ENCODE measurements around the gene LCA5. TPM values are rescaled to one million over a fixed set of nuclear protein-coding genes. Genes with fewer than 3 reads are reported as not detected.
"Not testable (repeated sequence)": the region's sequence is repeated elsewhere in the genome, so short reads cannot be mapped to it uniquely, and the experiment has no call there.

LCA5 gene
- total RNA-seq, 1 donor from 2014 or later = 1.8 TPM

DNA sequence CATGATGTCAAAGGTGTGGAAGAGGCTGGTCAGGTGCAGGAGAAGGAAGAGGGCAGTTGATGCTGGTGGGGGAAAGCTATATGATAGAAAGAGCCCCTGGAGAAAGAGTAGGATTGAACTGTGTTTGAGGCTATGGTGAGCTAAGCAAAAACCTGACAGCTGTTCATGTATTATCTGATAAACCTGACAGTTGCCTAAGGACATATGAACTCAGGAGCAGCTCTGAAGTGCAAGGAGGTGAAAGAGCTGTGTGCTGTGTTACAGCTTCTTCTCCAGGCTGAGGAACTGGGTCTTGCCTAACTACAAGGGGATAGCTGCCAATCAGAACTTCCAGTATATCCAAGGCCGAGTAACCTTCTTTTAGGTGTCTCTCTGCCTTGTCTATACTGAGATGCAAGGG, 81.8 kb downstream of the LCA5 start:
- Histone ChIP-seq H3K4me3 (no peak overlapping the region), H3K27ac (replicated peaks) (no peak overlapping the region), H3K9me3 (replicated peaks) (no peaks in the 10 kb centered on the region), H3K36me3 (no peaks in the 10 kb centered on the region), H3K4me1 (no peaks in the 10 kb centered on the region), H3K27me3 (ENCODE audit: low read depth) (no peaks in the 10 kb centered on the region)
- no peak for DNase-seq
- intact Hi-C loops (cut with micrococcal nuclease) = no loop called here
- TF ChIP-seq, protein P1, sequence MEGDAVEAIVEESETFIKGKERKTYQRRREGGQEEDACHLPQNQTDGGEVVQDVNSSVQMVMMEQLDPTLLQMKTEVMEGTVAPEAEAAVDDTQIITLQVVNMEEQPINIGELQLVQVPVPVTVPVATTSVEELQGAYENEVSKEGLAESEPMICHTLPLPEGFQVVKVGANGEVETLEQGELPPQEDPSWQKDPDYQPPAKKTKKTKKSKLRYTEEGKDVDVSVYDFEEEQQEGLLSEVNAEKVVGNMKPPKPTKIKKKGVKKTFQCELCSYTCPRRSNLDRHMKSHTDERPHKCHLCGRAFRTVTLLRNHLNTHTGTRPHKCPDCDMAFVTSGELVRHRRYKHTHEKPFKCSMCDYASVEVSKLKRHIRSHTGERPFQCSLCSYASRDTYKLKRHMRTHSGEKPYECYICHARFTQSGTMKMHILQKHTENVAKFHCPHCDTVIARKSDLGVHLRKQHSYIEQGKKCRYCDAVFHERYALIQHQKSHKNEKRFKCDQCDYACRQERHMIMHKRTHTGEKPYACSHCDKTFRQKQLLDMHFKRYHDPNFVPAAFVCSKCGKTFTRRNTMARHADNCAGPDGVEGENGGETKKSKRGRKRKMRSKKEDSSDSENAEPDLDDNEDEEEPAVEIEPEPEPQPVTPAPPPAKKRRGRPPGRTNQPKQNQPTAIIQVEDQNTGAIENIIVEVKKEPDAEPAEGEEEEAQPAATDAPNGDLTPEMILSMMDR (IDR thresholded peaks at IDR 0.05; ENCODE audit: borderline replicate concordance) = no peak

DNA sequence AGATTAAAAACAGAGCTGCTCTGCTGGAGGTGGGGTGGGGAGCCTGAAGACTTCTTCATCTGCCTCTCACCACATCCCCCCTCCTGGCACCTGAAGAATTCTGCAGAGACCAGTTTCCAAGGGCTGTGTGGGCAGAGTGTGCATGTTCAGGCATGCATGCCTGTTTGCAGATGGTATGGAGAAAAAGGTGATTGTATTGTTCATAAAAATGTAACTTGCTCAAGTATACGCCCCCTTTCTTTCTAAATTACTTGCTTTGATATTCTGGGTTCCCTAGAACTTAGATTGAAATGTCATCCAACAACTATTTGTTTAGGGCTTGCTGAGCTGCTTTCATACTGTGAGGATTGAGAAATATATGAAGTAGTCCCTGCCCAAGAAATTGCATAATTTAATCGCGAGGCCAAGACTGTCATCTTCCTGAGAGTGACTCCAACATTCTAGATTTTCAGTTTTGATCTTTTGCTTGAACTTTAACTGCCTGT, 83.6 kb downstream of the LCA5 start:
- intact Hi-C loops (cut with micrococcal nuclease) = no loop called here
- no peak for DNase-seq
- TF ChIP-seq, protein P1 (IDR thresholded peaks at IDR 0.05; ENCODE audit: borderline replicate concordance) = no peak
- Histone ChIP-seq H3K4me1 (no peaks in the 10 kb centered on the region), H3K27me3 (ENCODE audit: low read depth) (no peaks in the 10 kb centered on the region), H3K4me3 (no peak overlapping the region), H3K27ac (replicated peaks) (no peak overlapping the region), H3K9me3 (replicated peaks) (no peaks in the 10 kb centered on the region), H3K36me3 (no peaks in the 10 kb centered on the region)

GRCh38 chr6:79450984-79451383, 86.2 kb downstream of the LCA5 start:
- DNase-seq = no peak
- TF ChIP-seq, protein P1 (IDR thresholded peaks at IDR 0.05; ENCODE audit: borderline replicate concordance) = no peak
- no peak overlapping the region for H3K4me3 ChIP-seq
- no peaks in the 10 kb centered on the region for H3K9me3 ChIP-seq (replicated peaks)
- no peaks in the 10 kb centered on the region for H3K4me1 ChIP-seq
- no peaks in the 10 kb centered on the region for H3K36me3 ChIP-seq
- no peak overlapping the region for H3K27ac ChIP-seq (replicated peaks)
- no peaks in the 10 kb centered on the region for H3K27me3 ChIP-seq (ENCODE audit: low read depth)
- intact Hi-C loops (cut with micrococcal nuclease) = no loop called here

DNA sequence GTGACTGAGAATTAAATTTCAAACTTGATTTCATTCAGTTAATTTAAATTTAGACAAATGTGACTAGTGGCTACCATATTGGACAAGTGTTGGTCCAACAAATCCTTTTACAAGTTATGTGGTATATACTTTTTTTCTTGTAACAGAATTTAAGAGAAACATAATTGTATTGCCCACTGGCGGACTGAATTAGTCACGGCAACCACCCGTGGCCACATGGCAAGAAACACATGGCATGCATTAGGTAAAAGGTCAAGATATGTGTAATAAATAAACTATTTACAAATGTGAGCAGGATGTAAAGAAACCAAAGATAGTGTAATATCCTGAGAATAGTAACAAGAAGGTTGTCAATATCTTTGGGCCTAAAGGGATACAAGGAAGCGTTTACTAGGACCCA, 91.2 kb downstream of the LCA5 start:
- TF ChIP-seq, protein P1 (IDR thresholded peaks at IDR 0.05; ENCODE audit: borderline replicate concordance) = no peak
- Histone ChIP-seq H3K27ac (replicated peaks) (no peak overlapping the region), H3K4me3 (no peak overlapping the region), H3K4me1 (no peaks in the 10 kb centered on the region), H3K9me3 (replicated peaks) (peaks cover 16% of the 10 kb centered on the region), H3K36me3 (no peaks in the 10 kb centered on the region), H3K27me3 (ENCODE audit: low read depth) (no peaks in the 10 kb centered on the region)
- DNase-seq = no peak
- intact Hi-C loops (cut with micrococcal nuclease) = no loop called here

DNA sequence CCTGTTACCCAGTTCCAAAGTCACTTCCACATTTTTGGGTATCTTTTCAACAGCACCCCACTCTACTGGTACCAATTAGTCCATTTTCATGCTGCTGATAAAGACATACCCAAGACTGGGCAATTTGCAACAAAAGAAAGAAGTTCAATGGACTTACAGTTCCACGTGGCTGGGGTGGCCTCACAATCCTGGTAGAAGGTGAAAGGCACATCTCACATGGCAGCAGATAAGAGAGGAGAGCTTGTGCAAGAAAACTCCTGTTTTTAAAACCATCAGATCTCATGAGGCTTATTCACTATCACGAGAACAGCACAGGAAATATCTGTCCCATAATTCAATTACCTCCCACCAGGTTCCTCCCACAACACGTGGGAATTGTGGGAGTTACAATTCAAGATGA, 93.4 kb downstream of the LCA5 start:
- H3K27ac ChIP-seq (replicated peaks); H3K4me1 ChIP-seq; H3K27me3 ChIP-seq (ENCODE audit: low read depth); H3K4me3 ChIP-seq; H3K36me3 ChIP-seq; intact Hi-C loops (cut with micrococcal nuclease); DNase-seq: not testable (repeated sequence)
- peaks cover 17% of the 10 kb centered on the region for H3K9me3 ChIP-seq (replicated peaks)

- TF ChIP-seq, protein P1 (IDR thresholded peaks at IDR 0.05; ENCODE audit: borderline replicate concordance) = no peak
- Histone ChIP-seq H3K4me1 (no peaks in the 10 kb centered on the region), H3K27ac (replicated peaks) (no peak overlapping the region), H3K9me3 (replicated peaks) (peaks cover 17% of the 10 kb centered on the region), H3K27me3 (ENCODE audit: low read depth) (no peaks in the 10 kb centered on the region), H3K4me3 (no peak overlapping the region), H3K36me3 (no peaks in the 10 kb centered on the region)
- intact Hi-C loops (cut with micrococcal nuclease) = no loop called here
- no peak for DNase-seq
These were observed 96.0 kb downstream of the LCA5 start for GRCh38 chr6:79441192-79441591.
